ENCODE measurements around the gene CDKL1. TPM values are rescaled to one million over a fixed set of nuclear protein-coding genes. Genes with fewer than 3 reads are reported as not detected.

CDKL1 gene
- total RNA-seq, 4 donors from 2014 or later = 11.2 to 17.7 (median 12.3) TPM

DNA sequence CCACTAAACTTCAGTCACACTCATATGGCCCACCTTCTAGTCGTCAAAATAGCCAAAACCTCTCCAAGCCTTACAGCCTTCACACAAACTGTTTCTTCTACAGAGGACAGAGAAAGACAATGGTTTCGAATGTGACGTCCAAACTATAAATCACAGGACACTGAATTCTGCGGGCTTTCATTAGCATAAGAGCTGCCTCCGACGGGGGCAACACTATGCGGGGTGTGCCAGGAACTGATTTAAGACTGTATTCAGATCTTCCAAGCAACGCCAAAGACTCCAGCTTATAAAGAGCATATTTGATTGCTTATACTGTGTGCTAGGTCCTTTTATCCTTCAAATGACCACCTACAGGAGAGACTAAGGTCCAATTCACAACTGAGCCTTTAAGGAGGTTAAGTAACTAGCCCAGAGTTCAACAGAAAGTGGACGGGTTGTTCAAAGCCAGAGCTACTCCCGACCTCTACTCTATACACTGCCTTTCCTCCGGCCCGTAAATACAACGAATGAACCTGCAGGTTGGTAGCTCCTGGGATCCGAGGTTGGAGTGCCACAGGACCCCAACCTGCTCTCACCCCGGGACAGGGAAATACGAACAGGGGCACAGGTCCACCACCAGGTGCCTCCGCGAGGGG, 85.2 kb downstream of the CDKL1 start:
- Histone ChIP-seq H3K27ac (replicated peaks in 1 of 4) (peak overlapping the region; percentile 86 to 97 (median 92)), H3K36me3 (peaks cover 0 to 8% (median 0%) of the 10 kb centered on the region in 4 donors), H3K9me3 (no peaks in the 10 kb centered on the region), H3K4me3 (peak overlapping the region; percentile 79 to 98 (median 84)), H3K27me3 (no peaks in the 10 kb centered on the region), H3K4me1 (peaks cover 13 to 22% (median 16%) of the 10 kb centered on the region in 4 donors)
- TF ChIP-seq EP300 (IDR thresholded peaks at IDR 0.05) (no peak), POLR2AphosphoS5 (IDR thresholded peaks at IDR 0.05) (no peak), POLR2A (IDR thresholded peaks at IDR 0.05; ENCODE audit: low read depth) (no peak)
- TF ChIP-seq, protein P1, sequence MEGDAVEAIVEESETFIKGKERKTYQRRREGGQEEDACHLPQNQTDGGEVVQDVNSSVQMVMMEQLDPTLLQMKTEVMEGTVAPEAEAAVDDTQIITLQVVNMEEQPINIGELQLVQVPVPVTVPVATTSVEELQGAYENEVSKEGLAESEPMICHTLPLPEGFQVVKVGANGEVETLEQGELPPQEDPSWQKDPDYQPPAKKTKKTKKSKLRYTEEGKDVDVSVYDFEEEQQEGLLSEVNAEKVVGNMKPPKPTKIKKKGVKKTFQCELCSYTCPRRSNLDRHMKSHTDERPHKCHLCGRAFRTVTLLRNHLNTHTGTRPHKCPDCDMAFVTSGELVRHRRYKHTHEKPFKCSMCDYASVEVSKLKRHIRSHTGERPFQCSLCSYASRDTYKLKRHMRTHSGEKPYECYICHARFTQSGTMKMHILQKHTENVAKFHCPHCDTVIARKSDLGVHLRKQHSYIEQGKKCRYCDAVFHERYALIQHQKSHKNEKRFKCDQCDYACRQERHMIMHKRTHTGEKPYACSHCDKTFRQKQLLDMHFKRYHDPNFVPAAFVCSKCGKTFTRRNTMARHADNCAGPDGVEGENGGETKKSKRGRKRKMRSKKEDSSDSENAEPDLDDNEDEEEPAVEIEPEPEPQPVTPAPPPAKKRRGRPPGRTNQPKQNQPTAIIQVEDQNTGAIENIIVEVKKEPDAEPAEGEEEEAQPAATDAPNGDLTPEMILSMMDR (IDR thresholded peaks at IDR 0.05) = peak; percentile 36 to 58 (median 49)
- 2% methylated on average over 14 of the region's 18 CpGs for WGBS
- DNase-seq (ENCODE audit: extremely low spot score) = no peak
- intact Hi-C loops (cut with DNase I) = loop anchor here (10.0 kb wide), 1 partner anchor 353 kb away; the partner anchor contains the start of gene SAV1

DNA sequence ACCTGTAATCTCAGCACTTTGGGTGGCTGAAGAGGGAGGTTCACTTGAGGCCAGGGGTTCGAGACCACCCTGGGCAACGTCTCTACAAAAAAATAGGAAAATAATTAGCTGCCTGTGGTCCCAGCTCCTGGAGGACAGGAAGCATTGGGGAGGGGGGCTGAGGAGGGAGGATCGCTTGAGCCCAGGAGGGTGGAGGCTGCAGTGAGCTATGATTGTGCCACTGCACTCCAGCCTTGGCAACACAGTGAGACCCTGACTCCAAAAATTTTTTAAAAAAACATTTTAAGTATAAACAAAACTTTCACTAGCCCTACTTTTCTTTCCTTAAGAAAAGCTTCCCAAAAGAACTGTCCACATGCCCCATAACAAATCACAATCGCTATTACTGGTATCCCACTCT, 86.2 kb downstream of the CDKL1 start:
- TF ChIP-seq POLR2AphosphoS5 (IDR thresholded peaks at IDR 0.05) (no peak), POLR2A (IDR thresholded peaks at IDR 0.05; ENCODE audit: low read depth) (no peak), EP300 (IDR thresholded peaks at IDR 0.05) (no peak)
- TF ChIP-seq, protein P1 (IDR thresholded peaks at IDR 0.05) = no peak
- intact Hi-C loops (cut with DNase I) = loop anchor here (10.0 kb wide), 1 partner anchor 354 kb away; the partner anchor contains the start of gene SAV1

DNA sequence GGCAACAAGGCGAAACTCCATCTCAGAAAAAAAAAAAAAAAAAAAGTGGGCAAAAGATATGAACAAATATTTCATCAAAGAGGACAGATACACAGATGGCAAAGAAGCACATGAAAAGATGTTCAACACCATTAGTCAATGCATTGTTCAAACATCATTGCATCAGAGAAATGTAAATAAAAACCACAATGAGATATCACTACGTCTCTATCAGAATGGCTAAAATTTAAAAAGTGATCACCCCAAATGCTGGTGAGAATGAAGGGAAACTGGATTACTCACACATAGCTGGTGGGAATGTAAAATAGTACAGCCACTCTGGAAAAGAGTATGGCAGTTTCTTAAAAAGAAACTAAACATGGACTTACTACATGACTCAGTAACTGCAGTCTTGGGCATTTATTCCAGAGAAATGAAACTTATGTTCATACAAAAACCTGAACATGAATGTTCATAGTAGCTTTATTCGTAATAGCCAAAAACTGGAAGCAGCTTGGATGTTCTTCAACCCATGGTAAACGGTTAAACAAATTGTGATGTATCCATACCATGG, 88.2 kb downstream of the CDKL1 start:
- no peaks in the 10 kb centered on the region for H3K27me3 ChIP-seq
- H3K36me3 ChIP-seq = no peaks in the 10 kb centered on the region
- H3K27ac ChIP-seq (replicated peaks in 1 of 4) = no peak overlapping the region
- H3K9me3 ChIP-seq = no peaks in the 10 kb centered on the region
- DNase-seq (ENCODE audit: extremely low spot score) = no peak
- TF ChIP-seq EP300 (IDR thresholded peaks at IDR 0.05) (no peak), POLR2AphosphoS5 (IDR thresholded peaks at IDR 0.05) (no peak), POLR2A (IDR thresholded peaks at IDR 0.05; ENCODE audit: low read depth) (no peak)
- TF ChIP-seq, protein P1 (IDR thresholded peaks at IDR 0.05) = no peak
- WGBS = 96% methylated on average over 4 of the region's 4 CpGs
- H3K4me3 ChIP-seq = no peak overlapping the region
- H3K4me1 ChIP-seq = peaks cover 13 to 22% (median 16%) of the 10 kb centered on the region in 4 donors
- intact Hi-C loops (cut with DNase I) = no loop called here

More for the DNA sequence above, 86.2 kb downstream of the CDKL1 start:
- Histone ChIP-seq H3K27me3 (no peaks in the 10 kb centered on the region), H3K36me3 (peaks cover 0 to 8% (median 0%) of the 10 kb centered on the region in 4 donors), H3K4me1 (peaks cover 13 to 22% (median 16%) of the 10 kb centered on the region in 4 donors), H3K27ac (replicated peaks in 1 of 4) (no peak overlapping the region), H3K9me3 (no peaks in the 10 kb centered on the region), H3K4me3 (no peak overlapping the region)
- 93% methylated on average over 4 of the region's 4 CpGs for WGBS
- no peak for DNase-seq (ENCODE audit: extremely low spot score)

DNA sequence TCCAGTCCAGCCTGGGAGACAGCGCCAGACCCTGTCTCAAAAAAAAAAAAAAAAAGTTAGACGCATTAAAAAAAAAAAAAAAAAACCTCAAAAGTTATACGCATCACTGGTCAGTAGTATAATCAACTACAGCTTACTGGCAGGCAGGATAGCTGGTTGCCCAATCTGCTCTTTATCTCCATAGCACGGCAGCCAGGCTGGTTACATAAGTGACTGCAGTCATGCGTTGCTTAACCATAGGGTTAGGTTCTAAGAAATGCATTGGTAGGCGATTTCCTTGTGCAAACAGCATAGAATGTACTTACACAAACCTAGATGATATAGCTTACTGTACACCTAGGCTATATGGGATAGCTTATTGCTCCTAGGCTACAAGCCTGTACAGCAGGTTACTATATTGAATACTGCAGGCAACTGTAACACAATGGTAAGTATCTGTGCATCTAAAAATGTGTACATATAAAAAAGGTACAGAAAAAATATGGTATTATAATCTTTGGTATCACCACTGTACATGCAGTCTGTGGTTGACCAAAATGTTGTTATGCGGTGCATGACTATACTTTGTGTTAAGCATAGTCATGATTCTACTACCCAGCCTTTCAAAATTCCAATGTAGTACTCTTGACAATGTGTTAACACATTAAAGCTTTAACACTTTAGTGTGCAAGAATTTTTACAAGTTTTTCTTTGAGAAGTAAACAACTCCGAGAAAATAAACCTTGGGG, 92.8 kb downstream of the CDKL1 start:
- Histone ChIP-seq H3K36me3 (peaks cover 0 to 5% (median 0%) of the 10 kb centered on the region in 4 donors), H3K9me3 (no peaks in the 10 kb centered on the region), H3K27ac (replicated peaks in 1 of 4) (no peak overlapping the region), H3K4me3 (no peak overlapping the region), H3K27me3 (no peaks in the 10 kb centered on the region), H3K4me1 (no peaks in the 10 kb centered on the region)
- DNase-seq (ENCODE audit: extremely low spot score) = no peak
- intact Hi-C loops (cut with DNase I) = no loop called here
- WGBS = 88% methylated on average over 8 of the region's 8 CpGs
- TF ChIP-seq EP300 (IDR thresholded peaks at IDR 0.05) (no peak), POLR2A (IDR thresholded peaks at IDR 0.05; ENCODE audit: low read depth) (no peak), POLR2AphosphoS5 (IDR thresholded peaks at IDR 0.05) (no peak)
- TF ChIP-seq, protein P1 (IDR thresholded peaks at IDR 0.05) = no peak
